ENCODE measurements around the gene AUTS2.

Gene AUTS2

GRCh38 chr7:69922026-69922803 lies 323.9 kb downstream of the AUTS2 start:
- TF ChIP-seq CTCF (IDR thresholded peaks at IDR 0.05; ENCODE audit: borderline replicate concordance, insufficient read depth, low read depth, low read length): no peak
- H3K4me3 ChIP-seq (ENCODE audit: low read depth, low read length): no peak overlapping the region

- no peak for TF ChIP-seq CTCF (IDR thresholded peaks at IDR 0.05; ENCODE audit: borderline replicate concordance, insufficient read depth, low read depth, low read length)
- no peak overlapping the region for H3K4me3 ChIP-seq (ENCODE audit: low read depth, low read length)
Observed at GRCh38 chr7:69927461-69927860, 329.2 kb downstream of the AUTS2 start.

- no peak overlapping the region for H3K4me3 ChIP-seq (ENCODE audit: low read depth, low read length)
- no peak for TF ChIP-seq CTCF (IDR thresholded peaks at IDR 0.05; ENCODE audit: borderline replicate concordance, insufficient read depth, low read depth, low read length)
Observed at GRCh38 chr7:69928621-69929020, 330.3 kb downstream of the AUTS2 start.

- H3K4me3 ChIP-seq (ENCODE audit: low read depth, low read length): no peak overlapping the region
- TF ChIP-seq CTCF (IDR thresholded peaks at IDR 0.05; ENCODE audit: borderline replicate concordance, insufficient read depth, low read depth, low read length): no peak
Observed at GRCh38 chr7:69929622-69930021, 331.3 kb downstream of the AUTS2 start.

GRCh38 chr7:69932034-69932628 lies 333.9 kb downstream of the AUTS2 start:
- peak; percentile 53; the same call in 1 of the 2 replicates for TF ChIP-seq CTCF (IDR thresholded peaks at IDR 0.05; ENCODE audit: borderline replicate concordance, insufficient read depth, low read depth, low read length)
- H3K4me3 ChIP-seq (ENCODE audit: low read depth, low read length): no peak overlapping the region

GRCh38 chr7:69934144-69934903 lies 336.0 kb downstream of the AUTS2 start:
- TF ChIP-seq CTCF (IDR thresholded peaks at IDR 0.05; ENCODE audit: borderline replicate concordance, insufficient read depth, low read depth, low read length): no peak
- no peak overlapping the region for H3K4me3 ChIP-seq (ENCODE audit: low read depth, low read length)

All from GM12875 (cell line).